IgD-negative memory B cell (primary cell): ENCODE measurements around the gene ADAMTS17. TPM values are rescaled to one million over a fixed set of nuclear protein-coding genes. Genes with fewer than 3 reads are reported as not detected.

Source experiments
- H3K27ac Mint-ChIP-seq, 3 donors: one replicate each; pipeline ENCODE4 v1.8.0; 2020 to 2022; ENCODE audit warnings: mild to moderate bottlenecking in 3 of 3, mixed read lengths in 3 of 3, moderate library complexity in 1 of 3
- H3K27me3 Mint-ChIP-seq: one replicate; pipeline ENCODE4 v1.8.0; 2021; ENCODE audit warnings: mixed read lengths
- H3K36me3 Mint-ChIP-seq: one replicate; pipeline ENCODE4 v1.8.0; 2020; ENCODE audit warnings: mild to moderate bottlenecking, mixed read lengths
- H3K4me1 Mint-ChIP-seq, 3 donors: one replicate each; pipeline ENCODE4 v1.8.0; 2020 to 2022; ENCODE audit warnings: mixed read lengths in 3 of 3, mild to moderate bottlenecking in 1 of 3
- H3K4me3 Mint-ChIP-seq, 4 donors: one replicate each; pipeline ENCODE4 v1.8.0; 2020 to 2022; ENCODE audit warnings: mild to moderate bottlenecking in 4 of 4, mixed read lengths in 4 of 4, moderate library complexity in 3 of 4
- H3K9me3 Mint-ChIP-seq, 3 donors: one replicate each; pipeline ENCODE4 v1.8.0; 2020 to 2021; ENCODE audit warnings: mixed read lengths in 3 of 3, mild to moderate bottlenecking in 1 of 3
- polyA plus RNA-seq: library from polyadenylated mRNA; unstranded; fragments of 300-500 nt; fragmentation: Illumina TruSeq; gene quantifications from one replicate; pipeline ENCODE4 v1.2.3, GENCODE V29; 2021

The ADAMTS17 gene
- polyA plus RNA-seq, 1 donor from 2014 or later = not detected

GRCh38 chr15:100002086-100002620, 339.6 kb downstream of the ADAMTS17 start:
- Mint-ChIP-seq H3K36me3 (peaks cover 2% of the 10 kb centered on the region), H3K27ac (no peak overlapping the region), H3K4me3 (peak overlapping the region in 1 of 4 donors; percentile 8), H3K4me1 (peaks cover 0 to 1% (median 0%) of the 10 kb centered on the region in 3 donors), H3K27me3 (peaks cover 4% of the 10 kb centered on the region), H3K9me3 (peaks cover 0 to 5% (median 2%) of the 10 kb centered on the region in 3 donors)

GRCh38 chr15:100001405-100001804, 340.4 kb downstream of the ADAMTS17 start:
- peaks cover 0 to 5% (median 2%) of the 10 kb centered on the region in 3 donors for H3K9me3 Mint-ChIP-seq
- peaks cover 0 to 1% (median 0%) of the 10 kb centered on the region in 3 donors for H3K4me1 Mint-ChIP-seq
- peaks cover 2% of the 10 kb centered on the region for H3K36me3 Mint-ChIP-seq
- peaks cover 4% of the 10 kb centered on the region for H3K27me3 Mint-ChIP-seq
- H3K27ac Mint-ChIP-seq = no peak overlapping the region
- H3K4me3 Mint-ChIP-seq = no peak overlapping the region

- no peaks in the 10 kb centered on the region for H3K36me3 Mint-ChIP-seq
- H3K4me3 Mint-ChIP-seq = no peak overlapping the region
- H3K4me1 Mint-ChIP-seq = peaks cover 0 to 1% (median 0%) of the 10 kb centered on the region in 3 donors
- peaks cover 0 to 5% (median 0%) of the 10 kb centered on the region in 3 donors for H3K9me3 Mint-ChIP-seq
- no peak overlapping the region for H3K27ac Mint-ChIP-seq
- peaks cover 3% of the 10 kb centered on the region for H3K27me3 Mint-ChIP-seq
Measured at GRCh38 chr15:99999282-100000070, 342.3 kb downstream of the ADAMTS17 start.

- H3K4me1 Mint-ChIP-seq = peaks cover 0 to 1% (median 0%) of the 10 kb centered on the region in 3 donors
- H3K4me3 Mint-ChIP-seq = no peak overlapping the region
- H3K9me3 Mint-ChIP-seq = peaks cover 0 to 3% (median 0%) of the 10 kb centered on the region in 3 donors
- no peaks in the 10 kb centered on the region for H3K36me3 Mint-ChIP-seq
- no peak overlapping the region for H3K27ac Mint-ChIP-seq
- peaks cover 3% of the 10 kb centered on the region for H3K27me3 Mint-ChIP-seq
Measured at GRCh38 chr15:99998661-99999101, 343.1 kb downstream of the ADAMTS17 start.

GRCh38 chr15:99997112-99997651, 344.6 kb downstream of the ADAMTS17 start:
- no peaks in the 10 kb centered on the region for H3K9me3 Mint-ChIP-seq
- peaks cover 3% of the 10 kb centered on the region for H3K27me3 Mint-ChIP-seq
- peaks cover 0 to 1% (median 0%) of the 10 kb centered on the region in 3 donors for H3K4me1 Mint-ChIP-seq
- H3K4me3 Mint-ChIP-seq = no peak overlapping the region
- H3K27ac Mint-ChIP-seq = no peak overlapping the region
- H3K36me3 Mint-ChIP-seq = no peaks in the 10 kb centered on the region

- Mint-ChIP-seq H3K27ac (no peak overlapping the region), H3K27me3 (peaks cover 3% of the 10 kb centered on the region), H3K4me3 (no peak overlapping the region), H3K4me1 (peaks cover 0 to 1% (median 0%) of the 10 kb centered on the region in 3 donors), H3K9me3 (no peaks in the 10 kb centered on the region), H3K36me3 (no peaks in the 10 kb centered on the region)
Measured at GRCh38 chr15:99996660-99997059, 345.1 kb downstream of the ADAMTS17 start.

- peaks cover 3% of the 10 kb centered on the region for H3K27me3 Mint-ChIP-seq
- H3K9me3 Mint-ChIP-seq = no peaks in the 10 kb centered on the region
- peaks cover 0 to 1% (median 0%) of the 10 kb centered on the region in 3 donors for H3K4me1 Mint-ChIP-seq
- H3K36me3 Mint-ChIP-seq = no peaks in the 10 kb centered on the region
- H3K4me3 Mint-ChIP-seq = no peak overlapping the region
- no peak overlapping the region for H3K27ac Mint-ChIP-seq
Measured at GRCh38 chr15:99995543-99995942, 346.2 kb downstream of the ADAMTS17 start.

- no peak overlapping the region for H3K27ac Mint-ChIP-seq
- H3K4me3 Mint-ChIP-seq = no peak overlapping the region
Measured at GRCh38 chr15:99994849-99995248, 346.9 kb downstream of the ADAMTS17 start.

GRCh38 chr15:99993681-99994131, 348.1 kb downstream of the ADAMTS17 start:
- H3K4me1 Mint-ChIP-seq = no peaks in the 10 kb centered on the region
- no peak overlapping the region for H3K4me3 Mint-ChIP-seq
- no peaks in the 10 kb centered on the region for H3K36me3 Mint-ChIP-seq
- H3K27me3 Mint-ChIP-seq = peaks cover under 1% of the 10 kb centered on the region
- H3K27ac Mint-ChIP-seq = no peak overlapping the region
- H3K9me3 Mint-ChIP-seq = no peaks in the 10 kb centered on the region

More at GRCh38 chr15:99994849-99995248, 346.9 kb downstream of the ADAMTS17 start:
- no peaks in the 10 kb centered on the region for H3K9me3 Mint-ChIP-seq
- no peaks in the 10 kb centered on the region for H3K36me3 Mint-ChIP-seq
- H3K4me1 Mint-ChIP-seq = peaks cover 0 to 1% (median 0%) of the 10 kb centered on the region in 3 donors
- H3K27me3 Mint-ChIP-seq = peaks cover 3% of the 10 kb centered on the region

GRCh38 chr15:99993262-99993661, 348.5 kb downstream of the ADAMTS17 start:
- H3K4me1 Mint-ChIP-seq = no peaks in the 10 kb centered on the region
- peaks cover 0 to 1% (median 0%) of the 10 kb centered on the region in 3 donors for H3K9me3 Mint-ChIP-seq

GRCh38 chr15:99992611-99993231, 349.1 kb downstream of the ADAMTS17 start:
- H3K4me1 Mint-ChIP-seq = no peaks in the 10 kb centered on the region
- H3K36me3 Mint-ChIP-seq = no peaks in the 10 kb centered on the region
- H3K27ac Mint-ChIP-seq = no peak overlapping the region
- peaks cover 2% of the 10 kb centered on the region for H3K27me3 Mint-ChIP-seq
- peaks cover 0 to 2% (median 0%) of the 10 kb centered on the region in 3 donors for H3K9me3 Mint-ChIP-seq
- no peak overlapping the region for H3K4me3 Mint-ChIP-seq

More at GRCh38 chr15:99993262-99993661, 348.5 kb downstream of the ADAMTS17 start:
- Mint-ChIP-seq H3K36me3 (no peaks in the 10 kb centered on the region), H3K27ac (no peak overlapping the region), H3K27me3 (peaks cover under 1% of the 10 kb centered on the region), H3K4me3 (no peak overlapping the region)

GRCh38 chr15:99989095-99989494, 352.7 kb downstream of the ADAMTS17 start:
- Mint-ChIP-seq H3K27me3 (peaks cover 2% of the 10 kb centered on the region), H3K27ac (no peak overlapping the region), H3K9me3 (peaks cover 0 to 2% (median 0%) of the 10 kb centered on the region in 3 donors), H3K4me1 (no peaks in the 10 kb centered on the region), H3K36me3 (no peaks in the 10 kb centered on the region), H3K4me3 (no peak overlapping the region)

GRCh38 chr15:99987701-99988100, 354.1 kb downstream of the ADAMTS17 start:
- Mint-ChIP-seq H3K27ac (no peak overlapping the region), H3K4me3 (peak overlapping the region in 1 of 4 donors; percentile 12), H3K4me1 (no peaks in the 10 kb centered on the region), H3K27me3 (peaks cover 10% of the 10 kb centered on the region), H3K36me3 (no peaks in the 10 kb centered on the region), H3K9me3 (peaks cover 0 to 2% (median 0%) of the 10 kb centered on the region in 3 donors)

- Mint-ChIP-seq H3K27me3 (peaks cover 10% of the 10 kb centered on the region), H3K27ac (no peak overlapping the region), H3K4me1 (no peaks in the 10 kb centered on the region), H3K36me3 (no peaks in the 10 kb centered on the region), H3K9me3 (peaks cover 0 to 2% (median 0%) of the 10 kb centered on the region in 3 donors), H3K4me3 (no peak overlapping the region)
Measured at GRCh38 chr15:99987119-99987506, 354.7 kb downstream of the ADAMTS17 start.
